AML-193 (cell line): ENCODE results near the gene PRR5L.

Source experiments
- DNase-seq, 2 experiments: peaks; one replicate each; lab custom pipeline; 2025; lab: John Stamatoyannopoulos, UW

Gene PRR5L

DNA sequence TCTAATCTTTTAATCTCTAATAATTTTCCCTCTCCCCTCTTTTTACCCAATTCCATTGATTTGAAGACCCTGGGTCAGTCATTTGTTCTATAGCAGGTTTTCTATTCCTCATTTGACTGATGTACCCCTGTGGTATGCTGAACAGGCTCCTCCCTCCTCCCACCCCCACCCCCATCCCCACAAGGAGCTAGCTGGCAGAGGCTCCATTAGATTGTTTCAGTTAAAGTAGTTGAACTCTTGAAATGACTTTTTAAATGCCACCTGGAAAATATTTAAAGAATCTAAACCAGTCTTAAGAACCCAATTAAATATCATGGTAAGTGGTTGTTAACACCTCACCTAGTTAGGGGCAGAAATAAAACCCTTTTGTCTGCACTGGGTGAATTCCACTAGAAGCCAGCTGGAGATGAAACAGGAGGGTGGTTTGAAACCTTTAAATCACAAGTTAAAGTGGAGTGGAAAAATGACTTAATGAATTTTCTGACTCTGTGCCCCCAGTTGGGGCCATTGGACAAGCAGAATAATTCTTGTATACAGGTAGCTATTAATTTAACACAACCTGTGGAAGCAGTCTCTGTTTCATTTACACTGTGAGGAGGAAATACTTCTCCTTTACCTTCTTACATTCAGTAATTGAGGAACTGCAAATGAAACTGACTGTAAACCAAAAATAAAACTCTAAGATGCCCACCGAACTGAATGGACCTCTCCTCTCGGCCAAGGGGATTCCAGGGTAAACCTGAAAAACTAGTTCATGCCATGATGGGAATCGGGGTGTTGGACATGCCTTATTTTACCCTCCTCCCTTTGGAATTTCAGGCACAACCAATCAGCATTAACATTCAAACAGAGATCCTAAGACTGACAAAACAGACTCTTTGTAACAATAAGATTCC lies 30.7 kb downstream of the PRR5L start:
- DNase-seq, result no peak

DNA sequence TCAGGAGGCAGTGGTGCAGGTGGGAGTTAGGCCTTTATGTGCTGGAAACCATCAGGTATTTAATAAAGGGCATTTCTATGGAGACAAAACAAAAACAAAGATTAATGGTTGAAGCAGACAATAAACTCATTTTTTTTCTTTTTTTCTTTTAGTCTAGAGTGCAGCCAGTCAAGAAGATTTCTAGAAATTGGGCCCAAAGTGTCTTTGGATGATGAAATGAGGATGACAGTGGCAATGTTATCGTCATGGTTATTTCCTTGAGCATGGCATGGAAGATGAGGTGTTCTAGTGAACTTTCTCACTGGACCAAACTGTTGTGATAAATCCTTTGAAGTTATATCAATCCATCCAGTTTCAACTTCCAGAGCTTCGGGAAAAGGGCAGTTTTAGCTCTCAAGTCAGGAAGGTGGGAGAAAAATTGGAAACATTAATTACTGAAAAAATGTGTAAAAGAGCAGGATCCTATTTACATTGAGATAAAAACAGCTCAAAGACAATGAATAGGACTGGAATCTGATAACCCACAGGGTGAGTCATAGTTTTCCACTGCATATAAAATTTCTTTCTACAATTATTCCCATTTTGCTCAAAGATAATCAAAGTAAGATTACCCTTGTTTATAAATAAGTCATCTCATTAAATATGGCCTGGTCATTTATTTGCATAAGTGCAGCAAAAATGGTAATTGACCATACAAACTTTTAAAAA lies 33.0 kb downstream of the PRR5L start:
- DNase-seq, result no peak

DNA sequence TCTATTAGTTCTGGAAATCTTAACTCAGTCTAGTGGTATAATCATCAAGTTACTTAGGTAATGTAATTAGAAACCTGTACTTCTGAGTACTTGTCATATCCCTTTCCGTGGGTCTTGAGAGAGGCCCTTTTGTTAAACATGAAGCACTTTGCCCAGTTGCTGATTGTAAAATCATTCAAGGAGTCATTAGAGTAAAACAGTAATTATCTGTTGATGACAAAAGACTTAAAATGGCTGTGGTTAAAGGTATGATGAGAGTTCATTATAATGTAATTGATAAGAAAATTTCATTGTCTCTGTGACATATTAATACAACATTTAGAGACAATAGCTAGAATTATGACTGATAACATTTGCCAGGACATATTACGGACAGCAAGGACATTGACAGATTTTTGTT lies 34.3 kb downstream of the PRR5L start:
- no peak for DNase-seq

DNA sequence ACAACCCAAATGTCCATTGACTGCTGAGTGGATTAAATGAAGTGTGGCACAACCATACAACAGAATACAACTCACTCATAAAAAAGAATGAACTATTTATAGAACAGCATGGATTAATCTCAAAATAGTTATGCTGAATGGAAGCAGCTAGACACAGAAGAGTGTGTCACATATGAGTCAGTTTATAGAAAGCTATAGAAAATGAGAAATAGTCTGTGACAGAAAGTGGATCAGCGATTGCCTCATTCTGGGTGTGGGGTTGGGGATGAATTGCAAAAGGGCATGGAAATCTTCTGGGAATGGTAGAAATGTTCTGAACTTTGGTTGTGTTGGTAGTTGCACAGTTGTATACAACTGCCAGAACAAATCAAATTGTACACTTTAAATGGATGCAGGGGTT lies 37.4 kb downstream of the PRR5L start:
- DNase-seq, result no peak

DNA sequence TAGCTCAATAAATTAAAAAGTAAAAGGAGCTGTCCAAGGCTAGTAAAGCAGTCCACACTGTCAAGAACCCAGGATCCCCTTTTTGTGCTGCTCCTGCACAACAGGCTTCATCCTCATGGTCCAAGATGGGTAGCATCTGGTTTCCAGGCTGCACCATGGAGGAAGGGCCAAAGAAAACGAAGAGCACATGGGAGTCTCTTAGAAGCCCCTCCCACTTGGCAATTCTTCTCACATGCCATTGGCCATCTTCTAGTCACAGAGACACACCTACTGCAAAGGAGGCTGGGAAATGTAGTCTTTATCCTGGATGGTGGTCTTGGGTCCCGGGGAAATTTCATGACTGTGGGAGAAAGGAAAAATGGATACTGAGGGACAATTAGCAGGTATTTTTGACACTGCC lies 37.8 kb downstream of the PRR5L start:
- no peak for DNase-seq

DNA sequence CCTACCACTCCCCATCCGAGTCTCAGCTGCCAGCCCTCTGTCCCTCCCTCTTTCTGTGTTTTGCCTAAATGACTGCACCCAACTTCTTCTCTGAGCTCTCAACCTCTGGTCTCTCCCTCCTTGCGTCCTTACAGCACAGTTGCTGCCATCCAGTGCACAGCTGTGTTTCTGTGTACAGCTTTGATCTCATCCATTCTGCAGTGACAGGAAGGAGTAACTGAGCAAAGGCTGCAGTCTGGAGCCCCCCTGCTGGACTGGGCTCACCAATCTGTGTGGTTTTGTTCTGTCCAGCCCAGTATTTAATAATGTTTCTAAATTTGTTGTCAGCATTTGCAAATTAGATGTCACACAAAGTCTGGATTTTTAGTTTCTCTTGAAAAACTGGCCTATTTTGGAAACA lies 43.8 kb downstream of the PRR5L start:
- no peak for DNase-seq

DNA sequence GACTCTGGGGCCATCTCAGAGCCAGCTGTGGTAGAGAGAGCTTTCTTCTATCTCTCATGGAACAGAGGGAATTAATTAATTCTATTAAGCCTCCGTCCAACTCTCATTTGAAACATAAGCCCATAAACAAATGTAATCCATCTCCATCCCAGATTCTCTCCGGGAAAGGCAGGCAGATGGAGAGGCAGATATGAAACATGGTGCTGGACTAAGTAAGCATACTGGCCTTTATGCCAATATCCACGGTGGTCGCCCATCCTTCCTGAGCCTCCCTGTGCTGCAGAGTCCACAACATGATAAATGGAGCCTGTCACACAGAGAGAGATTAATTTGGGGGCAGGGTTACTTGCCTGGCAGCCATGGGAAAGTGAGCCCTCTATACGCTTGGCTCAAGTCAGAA lies 44.8 kb downstream of the PRR5L start:
- no peak for DNase-seq

DNA sequence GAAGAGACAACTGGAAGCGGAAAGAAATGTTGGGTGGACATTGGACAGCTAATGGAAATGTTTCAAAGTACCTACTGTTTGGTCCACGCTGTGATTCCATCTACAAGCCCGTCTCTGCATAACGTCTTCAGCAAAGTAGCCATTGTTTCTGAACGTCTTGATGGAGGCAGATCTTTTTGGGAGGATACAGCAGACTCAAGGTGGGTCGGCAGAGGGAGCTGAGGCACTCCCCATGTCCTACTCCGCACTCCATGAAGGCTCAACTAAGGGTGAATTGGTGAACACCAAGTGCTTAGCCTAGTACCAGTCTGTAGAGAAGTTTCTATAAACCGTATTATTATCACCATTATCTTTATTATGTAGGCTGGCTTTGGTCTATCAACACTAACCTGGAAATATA lies 45.8 kb downstream of the PRR5L start:
- no peak for DNase-seq

DNA sequence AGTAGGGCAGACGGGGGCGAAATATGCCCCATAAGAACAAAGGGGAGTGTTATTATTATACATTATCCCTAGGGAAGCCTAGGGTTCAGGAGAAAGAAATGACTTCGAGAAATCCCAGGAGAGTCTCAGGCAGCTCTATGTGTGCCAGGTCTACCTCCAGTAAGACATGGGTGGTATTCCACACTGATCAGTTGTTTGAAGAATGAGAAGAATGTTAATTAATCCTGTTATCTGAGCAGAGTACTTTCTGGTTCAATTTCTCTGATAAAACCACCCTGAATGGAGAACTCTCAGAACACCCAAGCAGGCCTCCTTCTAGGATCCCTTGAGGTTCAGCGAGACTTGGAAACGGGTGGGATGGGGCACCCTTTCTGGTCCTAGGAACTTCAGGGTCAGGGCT lies 46.2 kb downstream of the PRR5L start:
- no peak for DNase-seq

DNA sequence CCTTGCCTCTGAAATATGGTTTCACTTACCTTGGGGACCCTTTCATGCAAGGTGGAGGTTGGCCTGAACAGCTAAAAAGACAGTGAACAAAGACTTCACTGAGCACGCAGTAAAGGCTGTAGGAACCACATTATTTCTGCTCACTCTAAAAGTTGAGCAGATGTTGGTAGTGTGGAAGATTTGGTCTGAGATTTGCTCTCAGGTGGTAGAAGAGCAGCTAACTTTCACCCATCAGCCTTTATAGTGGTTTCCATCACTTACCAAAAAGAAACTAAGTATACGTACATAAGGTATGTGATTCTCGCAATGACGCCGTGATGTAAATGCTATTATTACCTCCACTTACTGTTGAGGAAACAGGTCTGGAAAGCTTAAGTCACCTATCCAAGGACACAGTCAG lies 47.3 kb downstream of the PRR5L start:
- no peak for DNase-seq

DNA sequence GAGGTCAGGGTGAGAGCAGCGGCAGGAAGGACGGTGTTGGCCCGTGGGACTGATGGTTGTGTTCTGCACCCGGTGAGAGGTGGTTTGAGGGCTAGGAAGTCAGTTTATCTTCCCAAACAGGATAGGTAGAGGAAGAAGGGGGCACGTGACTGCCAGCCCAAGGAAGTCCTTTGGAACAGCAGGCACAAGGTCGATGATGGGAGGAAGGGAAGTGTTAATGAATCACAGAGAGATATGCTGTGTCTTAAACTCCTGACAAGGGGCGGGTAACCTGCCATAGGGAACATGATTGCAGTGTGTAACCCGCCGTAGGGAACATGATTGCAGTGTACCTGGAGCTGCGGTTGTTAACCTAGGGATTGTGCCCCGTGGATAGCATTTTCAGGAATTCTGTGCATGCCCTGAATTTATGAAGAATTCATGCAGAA lies 49.0 kb downstream of the PRR5L start:
- no peak for DNase-seq

DNA sequence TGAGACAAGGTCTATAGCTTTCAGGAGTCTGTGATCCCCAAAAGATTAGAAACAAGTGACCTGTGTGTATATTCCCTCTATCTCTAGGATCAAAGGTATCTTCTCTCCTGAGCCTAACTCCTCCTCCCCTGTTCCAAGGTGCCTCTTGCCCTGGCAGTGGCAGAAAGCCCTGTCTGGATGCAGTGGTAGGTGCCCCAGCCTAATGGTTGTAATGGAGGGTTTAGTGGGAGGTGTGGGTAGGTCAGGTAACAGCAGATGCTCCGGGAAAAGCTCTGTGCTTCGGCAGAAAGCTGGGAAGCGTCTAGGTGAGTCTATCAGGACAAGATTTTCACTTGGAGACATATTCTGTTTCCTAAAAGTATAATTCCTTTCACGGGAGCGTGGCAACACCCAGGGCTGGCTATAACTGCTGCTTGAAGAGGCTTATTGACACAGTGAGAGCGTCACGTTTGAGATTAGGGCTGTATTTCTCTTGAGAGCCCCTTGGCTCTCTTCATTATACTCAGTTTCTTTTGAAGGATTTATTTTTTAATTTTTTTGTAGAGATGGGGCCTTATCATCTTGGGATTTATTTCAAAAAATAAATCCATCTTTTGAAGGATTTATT lies 49.5 kb downstream of the PRR5L start:
- DNase-seq, result no peak

DNA sequence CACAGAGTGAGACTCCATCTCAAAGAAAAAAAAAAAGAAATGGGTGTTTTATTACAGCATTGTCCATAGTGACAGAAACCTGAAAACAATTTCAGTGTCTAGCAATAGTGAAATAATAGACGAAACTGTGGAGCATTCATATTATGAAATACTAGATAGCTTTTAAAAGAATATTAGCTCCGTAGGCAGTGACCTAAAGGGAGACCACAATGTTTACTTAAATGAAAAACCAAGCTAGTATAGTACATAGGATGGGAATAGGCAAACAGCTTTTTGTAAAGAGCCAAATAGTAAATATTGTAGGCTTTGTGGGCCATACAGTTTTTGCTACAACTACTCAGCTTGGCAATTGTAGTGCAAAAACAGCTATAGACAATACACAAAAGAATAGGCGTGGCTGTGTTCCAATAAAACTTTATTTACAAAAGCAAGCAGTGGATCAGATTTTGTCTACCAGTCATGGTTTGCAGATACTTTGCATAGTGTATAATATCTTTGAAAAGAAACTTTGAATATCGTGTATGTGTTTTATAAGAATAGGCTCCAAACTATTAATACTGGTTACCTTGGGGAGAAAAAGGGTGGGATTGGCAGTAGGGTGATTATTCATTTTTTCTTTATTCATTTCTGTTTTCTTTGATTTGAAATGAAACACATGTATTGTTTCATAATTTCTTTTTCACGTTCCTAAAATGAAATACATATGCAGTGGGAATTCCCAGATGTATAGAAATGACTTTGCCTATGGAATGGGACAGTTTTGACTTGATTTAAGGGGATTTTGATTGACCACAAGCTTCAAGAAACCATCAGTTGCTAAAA lies 50.7 kb downstream of the PRR5L start:
- no peak for DNase-seq

DNA sequence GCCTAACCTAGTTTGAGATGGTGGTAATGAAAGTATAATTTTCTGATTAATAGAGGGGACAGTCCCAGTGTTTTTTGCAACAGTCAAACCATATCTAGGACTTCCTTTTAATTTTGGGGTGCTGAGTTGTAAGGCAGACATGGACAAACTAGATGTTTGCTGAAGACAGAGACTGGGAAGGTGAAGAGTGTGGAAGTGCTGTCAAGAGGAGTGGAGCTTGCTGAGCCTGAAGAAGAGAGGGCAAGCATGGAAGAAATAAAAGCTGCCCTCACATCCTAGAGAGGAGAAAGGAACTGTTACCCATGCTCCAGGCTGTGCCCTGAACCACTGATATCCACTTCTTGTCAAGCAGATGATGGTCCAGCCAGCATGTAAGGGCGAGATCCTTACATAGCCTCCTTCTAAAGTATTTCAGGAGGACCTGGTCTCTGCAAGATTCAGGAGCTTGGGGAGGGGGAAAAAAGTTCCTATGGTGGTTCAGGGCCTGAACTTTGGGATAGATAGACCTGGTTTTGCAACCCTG lies 51.4 kb downstream of the PRR5L start:
- no peak for DNase-seq

DNA sequence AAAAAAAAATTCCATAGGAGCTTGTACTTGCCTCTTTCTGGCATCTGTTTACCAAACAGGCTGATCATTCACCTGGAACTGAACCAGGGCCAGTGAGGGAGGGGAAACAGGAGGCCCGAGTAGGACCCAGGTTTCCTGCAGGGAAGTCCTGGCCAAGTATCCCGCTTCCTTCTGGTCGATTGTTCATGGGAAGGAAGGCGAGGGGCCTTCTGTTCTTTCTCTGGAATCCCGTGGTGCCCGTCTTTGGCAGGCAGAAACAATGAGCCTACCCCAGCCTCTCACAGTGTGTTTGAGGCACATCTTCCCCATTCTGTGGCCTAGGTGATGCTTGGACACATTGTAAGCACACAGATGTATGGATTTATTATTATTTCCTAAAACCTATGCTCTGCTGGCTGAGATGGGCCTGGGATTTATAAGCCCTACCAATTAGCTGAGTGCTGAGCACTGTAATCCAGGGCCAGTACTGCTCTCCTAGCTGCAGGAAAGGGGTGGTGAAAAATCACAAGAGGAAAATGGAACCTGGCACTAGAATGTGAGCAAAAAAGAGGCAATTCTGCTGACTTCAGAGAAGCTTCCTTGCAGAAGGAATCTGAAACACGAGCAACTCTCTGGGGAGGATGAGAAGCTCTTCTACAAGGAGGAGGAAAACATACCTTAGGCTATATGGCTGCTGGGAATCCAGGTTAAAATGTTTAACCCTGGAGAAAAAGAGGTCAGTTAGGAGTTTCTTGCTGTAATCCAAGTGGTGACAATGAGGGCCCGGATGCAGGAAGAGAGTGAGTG lies 53.5 kb downstream of the PRR5L start:
- DNase-seq, result no peak

DNA sequence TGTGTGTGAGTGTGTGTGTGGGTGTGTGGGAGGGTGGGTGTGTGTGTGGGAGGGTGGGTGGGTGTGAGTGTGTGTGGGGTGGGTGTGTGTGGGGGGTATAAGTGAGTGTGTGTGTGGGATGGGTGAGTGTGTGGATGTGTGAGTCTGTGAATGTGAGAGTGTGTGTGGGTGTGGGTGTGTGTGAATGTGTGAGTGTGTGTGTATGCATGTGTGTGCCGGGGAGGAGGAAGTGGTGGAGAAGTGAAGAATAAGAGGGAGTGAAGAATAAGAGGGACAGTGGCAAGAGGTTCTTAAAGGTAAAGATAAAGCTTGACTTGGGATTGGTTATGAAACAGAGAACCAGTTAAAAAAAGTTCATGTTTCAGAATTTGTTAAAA lies 54.0 kb downstream of the PRR5L start:
- no peak for DNase-seq

DNA sequence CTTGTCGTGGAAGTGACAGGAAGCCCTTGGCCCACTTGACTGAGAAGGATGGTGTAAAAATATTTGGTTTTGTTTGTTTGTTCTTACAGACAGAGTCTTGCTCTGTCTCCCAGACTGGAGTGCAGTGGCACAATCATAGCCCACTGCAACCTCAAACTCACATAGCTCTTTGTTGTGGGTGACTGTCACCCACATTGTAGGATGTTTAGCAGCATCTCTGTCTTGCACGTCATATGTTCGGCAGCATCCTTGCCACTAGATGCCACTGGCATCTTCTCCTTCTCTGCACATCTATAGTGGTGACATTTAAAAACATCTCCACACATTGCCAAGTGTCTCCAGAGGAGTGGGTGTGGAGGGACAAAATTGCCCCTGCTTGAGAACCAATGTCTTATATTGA lies 56.8 kb downstream of the PRR5L start:
- no peak for DNase-seq

DNA sequence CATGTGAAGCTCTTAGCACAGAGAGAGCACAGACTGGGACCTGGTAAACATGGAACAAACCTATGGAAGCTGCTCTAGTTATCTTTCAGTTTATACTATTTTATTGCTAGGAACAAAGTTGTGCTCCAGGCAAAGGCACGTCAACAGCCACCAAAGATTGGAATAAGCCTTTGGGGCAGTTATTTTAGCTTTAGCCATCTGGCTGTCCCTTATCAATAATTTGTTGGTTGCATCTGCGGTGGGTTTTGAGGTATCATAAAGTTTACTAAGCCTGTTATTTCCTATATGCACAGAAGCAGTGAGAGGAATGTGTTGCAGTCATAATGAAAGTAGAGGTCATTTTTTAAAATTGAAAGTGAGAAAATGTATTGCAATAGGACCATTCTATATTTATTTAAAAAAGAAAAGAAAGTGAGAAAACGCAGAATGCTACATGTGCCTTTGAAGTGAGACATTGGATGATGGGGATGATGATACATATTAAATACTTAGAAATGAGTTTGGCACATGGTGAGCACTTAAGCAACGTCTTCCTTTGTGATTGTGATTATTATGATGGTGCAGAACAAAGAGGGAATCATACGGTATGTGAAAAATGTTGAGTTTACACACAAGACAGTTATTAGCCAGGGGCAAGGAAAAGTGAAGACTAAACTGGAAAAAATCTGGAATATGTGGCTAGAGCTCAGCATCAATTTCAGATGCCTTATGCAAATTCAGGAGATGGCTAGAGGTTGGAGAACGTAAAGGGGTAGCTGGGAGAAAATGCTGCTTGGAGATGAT lies 58.3 kb downstream of the PRR5L start:
- no peak for DNase-seq

DNA sequence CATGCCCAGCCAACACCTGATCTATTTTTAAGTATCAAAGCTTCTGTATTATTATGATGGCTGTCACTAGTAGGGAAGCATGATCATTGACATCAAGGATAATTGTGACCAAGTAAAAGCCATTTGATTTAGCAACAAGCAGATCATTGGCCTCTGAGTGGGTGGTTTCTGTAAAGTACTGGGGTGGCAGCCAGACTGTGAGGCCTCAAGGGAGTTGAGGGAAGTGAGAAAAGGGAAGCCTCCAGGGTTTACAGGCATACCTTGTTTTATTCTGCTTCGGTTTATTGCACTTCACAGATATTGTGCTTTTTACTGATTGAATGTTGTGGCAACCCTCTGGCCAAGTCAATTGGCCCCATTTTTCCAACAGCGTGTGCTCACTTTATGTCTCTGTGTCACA lies 60.1 kb downstream of the PRR5L start:
- DNase-seq, result peak; percentile 76 to 84

DNA sequence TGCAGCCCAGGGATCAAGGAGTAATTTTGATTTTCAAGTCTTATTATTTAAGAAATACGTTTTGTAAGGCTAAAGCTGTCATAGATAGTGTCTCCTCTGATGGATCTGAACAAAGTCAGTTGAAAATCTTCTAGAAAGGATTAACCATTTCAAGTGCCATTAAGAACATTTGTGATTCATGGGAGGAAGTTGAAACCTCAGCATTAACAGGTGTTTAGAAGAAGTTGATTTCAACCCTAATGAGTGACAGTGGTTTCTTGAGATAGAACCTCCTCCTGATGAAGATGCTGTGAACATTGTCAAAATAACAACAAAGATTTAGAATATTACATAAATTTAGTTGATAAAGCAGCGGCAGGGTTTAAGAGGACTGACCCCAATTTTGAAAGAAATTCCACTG lies 61.7 kb downstream of the PRR5L start:
- no peak for DNase-seq
